HG02610 (cell line): ENCODE data around the gene C2CD4D.

Source experiments
- ATAC-seq: cut with Tn5 transposase; IDR thresholded peaks from one replicate; pipeline ENCODE4 v1.9.1; 2021; ENCODE audit warnings: mild to moderate bottlenecking, moderate library complexity; ENCODE audit not compliant: unreplicated experiment

C2CD4D gene

GRCh38 chr1:151815716-151816327, 23.8 kb downstream of the C2CD4D start:
- no peak for ATAC-seq

- ATAC-seq: no peak
Measured at GRCh38 chr1:151814971-151815545, 24.6 kb downstream of the C2CD4D start.

DNA sequence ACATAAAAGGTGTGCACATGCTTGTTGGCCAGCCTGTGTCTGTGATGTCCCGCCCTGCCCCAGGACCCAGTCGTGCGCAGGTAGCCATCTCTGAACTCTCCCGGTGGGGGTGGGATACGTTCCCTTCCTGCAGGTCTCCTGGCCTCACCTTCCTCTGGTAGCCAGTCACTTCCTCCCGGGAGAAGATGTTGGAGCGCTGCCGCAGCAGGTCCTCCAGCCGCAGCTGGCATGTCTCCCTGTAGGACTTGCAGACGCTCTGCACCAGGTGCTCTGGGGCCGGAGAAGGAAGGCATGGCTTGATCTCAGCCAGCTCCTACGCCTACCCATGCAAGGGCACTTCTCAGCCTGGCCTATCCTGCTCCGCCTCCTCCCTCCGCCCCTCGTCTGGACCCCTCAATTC, 25.2 kb downstream of the C2CD4D start:
- ATAC-seq: no peak

DNA sequence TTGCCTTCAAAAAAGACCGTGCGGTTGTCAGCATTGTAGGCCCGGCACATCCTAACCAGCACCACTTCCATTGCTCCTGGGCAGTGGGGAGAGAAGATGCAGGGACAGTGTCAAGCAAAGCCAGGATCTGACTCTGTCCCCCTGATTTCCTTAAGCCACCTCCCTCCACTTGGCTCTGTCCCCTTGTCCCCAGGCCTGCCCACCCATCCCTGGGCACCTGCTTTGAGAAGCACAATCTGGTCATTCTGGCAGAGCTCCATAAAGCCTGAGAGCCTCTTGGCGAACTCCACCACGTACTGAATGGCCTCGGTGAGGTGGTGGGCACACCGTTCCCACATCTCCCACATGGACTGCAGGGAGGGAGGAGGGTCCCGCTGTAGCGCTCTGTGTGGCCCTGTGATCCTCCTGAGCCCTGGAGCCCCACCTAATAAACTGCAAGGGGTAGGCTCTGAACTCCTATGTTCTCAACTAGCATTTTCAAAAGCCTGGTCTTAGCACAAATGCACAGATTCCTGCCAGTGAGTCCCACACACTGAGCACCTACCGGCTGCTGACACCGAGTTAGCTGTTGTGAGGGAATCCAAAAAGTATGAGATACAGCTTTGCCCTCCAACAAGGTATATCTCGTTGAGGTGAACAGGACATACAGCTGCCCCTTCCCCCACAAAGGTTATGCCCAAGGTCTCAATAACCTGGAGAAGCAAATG, 26.2 kb downstream of the C2CD4D start:
- no peak for ATAC-seq

GRCh38 chr1:151811181-151811580, 28.4 kb downstream of the C2CD4D start:
- no peak for ATAC-seq

DNA sequence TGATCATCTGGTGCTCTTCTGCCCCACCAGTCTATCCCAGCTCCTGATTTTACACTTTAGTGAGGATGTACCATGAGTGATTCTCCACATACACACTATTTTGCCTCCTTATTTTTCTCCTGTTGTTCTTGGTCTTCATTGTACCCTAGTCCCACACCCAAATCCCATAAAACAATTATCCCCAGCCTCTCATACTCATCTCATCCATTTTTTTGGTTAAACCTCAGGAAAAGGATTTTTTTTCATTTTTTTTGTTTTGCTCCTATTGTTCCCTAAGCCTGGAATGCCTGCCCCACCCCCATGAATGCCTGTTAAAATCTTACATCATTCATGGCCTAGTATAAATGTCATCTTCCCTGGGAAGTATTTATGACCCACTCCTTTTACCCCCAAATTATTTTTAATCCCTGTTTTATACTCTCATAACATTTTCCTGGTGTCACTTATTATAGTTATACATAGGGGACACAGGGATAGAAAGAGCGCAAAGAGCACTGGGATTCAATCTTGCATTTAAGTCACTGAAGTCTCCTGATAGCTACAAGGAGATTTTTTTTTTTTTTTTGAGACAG, 29.5 kb downstream of the C2CD4D start:
- ATAC-seq: no peak

GRCh38 chr1:151809290-151809984, 30.2 kb downstream of the C2CD4D start:
- ATAC-seq: no peak

DNA sequence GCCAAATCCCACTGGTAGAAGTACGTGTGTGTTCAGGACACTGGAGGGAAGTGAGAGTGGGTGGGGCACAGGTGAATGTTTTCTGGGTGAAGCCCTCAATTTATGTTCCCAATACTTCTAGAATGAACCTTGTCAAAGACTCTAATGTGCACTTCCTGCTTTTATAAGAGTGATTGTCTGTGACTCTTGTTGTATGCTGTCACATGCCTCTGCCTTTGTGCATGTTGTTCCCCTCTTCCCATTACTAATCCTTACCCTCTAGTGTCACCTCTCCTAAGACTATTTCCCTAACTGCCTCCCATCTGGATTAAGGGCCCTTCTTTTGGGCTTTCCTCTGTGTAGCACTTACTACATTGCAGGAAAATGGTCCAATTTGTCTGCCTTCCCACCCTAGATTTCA, 31.9 kb downstream of the C2CD4D start:
- ATAC-seq: no peak

DNA sequence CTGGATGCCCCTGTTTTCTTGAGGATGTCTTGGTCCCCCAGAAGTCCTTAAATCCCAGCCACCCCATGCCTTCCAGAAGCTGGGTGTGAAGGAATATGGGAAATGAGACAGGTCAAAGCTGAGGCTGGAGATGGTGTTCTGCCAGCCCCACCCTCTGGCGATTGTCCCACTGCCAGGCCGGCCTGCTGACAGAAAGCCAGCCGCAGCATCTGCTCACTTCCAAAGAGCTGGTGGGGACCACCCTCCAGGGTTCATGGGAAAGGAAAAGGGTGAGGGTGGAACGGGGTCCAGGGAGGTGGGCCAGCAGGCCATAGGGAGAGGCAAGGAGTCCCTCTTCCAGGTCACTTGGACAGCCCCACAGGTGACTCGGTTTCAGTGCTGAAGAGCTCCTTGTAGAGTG, 32.5 kb downstream of the C2CD4D start:
- ATAC-seq: no peak

- no peak for ATAC-seq
Measured at GRCh38 chr1:151806170-151806569, 33.5 kb downstream of the C2CD4D start.

- ATAC-seq: no peak
Measured at GRCh38 chr1:151805066-151805820, 34.4 kb downstream of the C2CD4D start, which contains the start of gene LINGO4. Gene LINGO4, minus strand, starts transcription at chr1:151805419. Its CDS starts 2,715 bp downstream, at chr1:151802704.

GRCh38 chr1:151803915-151804314, 35.7 kb downstream of the C2CD4D start:
- ATAC-seq: no peak

- no peak for ATAC-seq
Measured at GRCh38 chr1:151803164-151803563, 36.5 kb downstream of the C2CD4D start.

GRCh38 chr1:151802372-151802771, 37.2 kb downstream of the C2CD4D start:
- no peak for ATAC-seq

DNA sequence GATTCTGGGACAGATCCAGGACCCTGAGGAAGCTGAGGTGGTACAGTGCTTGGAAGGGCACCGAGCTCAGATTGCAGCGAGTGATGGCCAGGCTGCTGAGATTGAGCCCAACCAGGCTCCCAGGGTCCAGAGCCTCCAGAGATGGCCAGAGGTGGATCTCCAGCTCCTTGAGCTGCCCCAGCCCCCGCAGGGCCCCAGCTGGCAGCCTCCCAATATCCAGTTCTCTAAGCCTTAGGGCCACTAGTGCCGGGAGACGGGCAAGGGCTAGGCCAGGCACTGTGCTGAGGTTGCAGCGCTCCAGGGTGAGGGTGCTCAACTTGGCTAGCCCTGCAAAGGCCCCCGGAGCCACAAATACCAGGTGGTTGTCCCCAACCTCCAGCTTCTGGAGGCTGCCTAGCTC, 37.8 kb downstream of the C2CD4D start:
- no peak for ATAC-seq

DNA sequence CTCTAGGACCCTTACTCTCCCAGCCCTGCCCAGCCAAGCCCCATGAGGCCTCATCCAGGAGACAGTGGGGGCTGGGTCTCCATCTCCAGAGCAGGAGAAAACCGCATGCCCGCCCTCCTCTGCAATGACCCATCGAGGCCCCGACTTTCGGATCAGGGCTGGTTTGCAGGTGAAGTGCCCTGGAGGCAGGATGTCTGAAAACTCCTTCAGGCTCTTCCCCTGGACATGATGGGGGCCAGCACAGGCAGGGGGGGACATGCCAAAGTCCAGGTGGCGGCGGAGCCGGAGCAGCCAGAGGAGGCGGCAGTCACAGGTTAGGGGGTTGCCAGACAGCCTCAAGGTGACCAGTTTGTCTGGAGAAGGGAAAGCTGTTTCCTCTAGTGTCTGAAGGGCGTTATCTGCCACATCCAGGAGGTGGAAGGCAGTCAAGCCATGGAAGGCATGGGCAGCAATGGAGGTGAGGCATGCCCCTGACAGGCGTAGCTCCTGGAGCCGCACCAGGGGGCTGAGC, 38.3 kb downstream of the C2CD4D start:
- ATAC-seq: no peak

GRCh38 chr1:151800830-151801229, 38.8 kb downstream of the C2CD4D start:
- ATAC-seq: no peak

- ATAC-seq: no peak
Measured at GRCh38 chr1:151799179-151800022, 40.2 kb downstream of the C2CD4D start.

DNA sequence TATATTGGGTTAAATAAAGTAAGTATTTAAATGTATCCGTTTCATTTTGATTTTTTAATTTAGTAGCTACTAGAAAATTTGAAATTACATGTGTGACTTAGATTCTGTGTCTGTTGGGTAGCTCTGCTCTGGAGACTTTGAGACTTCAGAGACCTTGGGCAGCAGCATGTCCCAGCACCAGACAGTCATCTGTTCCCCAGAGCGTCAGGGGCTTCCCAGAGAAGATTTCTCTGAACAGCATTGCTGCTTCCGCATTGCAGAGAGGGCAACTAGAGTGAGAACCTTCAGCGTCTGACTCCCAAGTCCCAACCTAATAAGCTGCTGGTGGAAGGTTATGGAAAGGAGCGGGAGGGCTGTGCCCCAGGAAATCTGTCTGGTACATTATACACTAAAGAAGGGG, 41.0 kb downstream of the C2CD4D start:
- ATAC-seq: no peak
